SIG-M5 (cell line): ENCODE measurements around the gene CETN1.

Experiments used
- DNase-seq: peaks from one replicate; lab custom pipeline; 2025; lab: John Stamatoyannopoulos, UW

The CETN1 gene

GRCh38 chr18:580154-580553 is at the start of gene CETN1:
Gene CETN1 (plus strand): TSS chr18:580380. CDS start chr18:580409, 29 bp downstream.
- no peak for DNase-seq

- no peak for DNase-seq
Measured at GRCh38 chr18:532018-532417, 48.2 kb upstream of the CETN1 start.

GRCh38 chr18:532632-533031 is 47.5 kb upstream of the CETN1 start:
- DNase-seq, result no peak

GRCh38 chr18:533995-534601 is 46.1 kb upstream of the CETN1 start:
- DNase-seq, result no peak

- no peak for DNase-seq
Measured at GRCh38 chr18:543447-544078, 36.6 kb upstream of the CETN1 start.

GRCh38 chr18:549967-550366 is 30.2 kb upstream of the CETN1 start:
- DNase-seq, result no peak

GRCh38 chr18:551404-552061 is 28.6 kb upstream of the CETN1 start:
- no peak for DNase-seq

GRCh38 chr18:555705-556457 is 24.3 kb upstream of the CETN1 start:
- DNase-seq, result no peak

GRCh38 chr18:564708-565561 is 15.2 kb upstream of the CETN1 start:
- DNase-seq, result no peak

GRCh38 chr18:565562-566061 is 14.6 kb upstream of the CETN1 start:
- DNase-seq, result no peak

- DNase-seq, result no peak
Measured at GRCh38 chr18:567122-567521, 13.1 kb upstream of the CETN1 start.

GRCh38 chr18:568731-569130 is 11.4 kb upstream of the CETN1 start:
- no peak for DNase-seq

GRCh38 chr18:570256-570655 is 9.9 kb upstream of the CETN1 start:
- no peak for DNase-seq

GRCh38 chr18:570697-571096 is 9.5 kb upstream of the CETN1 start:
- no peak for DNase-seq

GRCh38 chr18:572091-572830 is 7.9 kb upstream of the CETN1 start:
- no peak for DNase-seq

GRCh38 chr18:572831-573289 is 7.3 kb upstream of the CETN1 start:
- DNase-seq, result no peak

GRCh38 chr18:573385-573784 is 6.8 kb upstream of the CETN1 start:
- DNase-seq, result no peak

GRCh38 chr18:574149-574860 is 5.9 kb upstream of the CETN1 start:
- no peak for DNase-seq

- no peak for DNase-seq
Measured at GRCh38 chr18:574865-575645, 5.1 kb upstream of the CETN1 start.
